Measurements from ENCODE around the gene OSBPL10.

GRCh38 chr3:31891876-31892455 is 89.1 kb downstream of the OSBPL10 start:
- no peak for TF ChIP-seq EZH2 (IDR thresholded peaks at IDR 0.05; ENCODE audit: low read length, missing control alignments)
- TF ChIP-seq CTCF (conservative IDR thresholded peaks at IDR 0.05 in 1 of 2, IDR thresholded peaks at IDR 0.05 in 1 of 2; ENCODE audit: low read depth in 1 of 2, low read length in 2 of 2), result no peak

Measured in fibroblast of lung (primary cell).